Testis (tissue), 3 donors: ENCODE results near the gene TM4SF4. TPM values are rescaled to one million over a fixed set of nuclear protein-coding genes. Genes with fewer than 3 reads are reported as not detected.

ENCODE experiments used
- DNase-seq: peaks from one replicate; pipeline ENCODE4 v3.0.0-alpha.2; 2019
- H3K27ac ChIP-seq, 2 donors: fragments of 200-600 bp; sonication (generic); one replicate each; pipeline ENCODE4 v1.5.1; 2019
- H3K27me3 ChIP-seq: fragments of 200-600 bp; sonication (generic); one replicate; pipeline ENCODE4 v1.5.1; 2019
- H3K36me3 ChIP-seq: fragments of 200-600 bp; sonication (generic); one replicate; pipeline ENCODE4 v1.5.1; 2017; ENCODE audit warnings: low read depth; ENCODE audit errors: missing control alignments
- H3K4me1 ChIP-seq: fragments of 200-600 bp; sonication (generic); one replicate; pipeline ENCODE4 v1.5.1; 2019
- H3K4me3 ChIP-seq, 2 donors: fragments of 200-600 bp; sonication (generic); one replicate each; pipeline ENCODE4 v1.5.1; 2017 to 2019
- H3K9me3 ChIP-seq: fragments of 200-600 bp; sonication (generic); one replicate; pipeline ENCODE4 v1.5.1; 2017
- POLR2A ChIP-seq: fragments of 450-650 bp; IDR thresholded peaks from one replicate; pipeline ENCODE4 v1.6.1; 2017; ENCODE audit warnings: antibody characterized with exemption, mild to moderate bottlenecking, moderate library complexity
- WGBS, 2 donors: methylation state at CpG; one replicate each; pipeline ENCODE4 v1.1.5; 2018; 5-methylcytosine and 5-hydroxymethylcytosine counted together
- intact Hi-C: fragments of 100-400 bp; cut with DNase I; formaldehyde crosslinking; loops from one replicate; pipeline ENCODE4 v1.15.1; 2023; ENCODE audit warnings: low total_unique reads
- polyA plus RNA-seq: library from polyadenylated mRNA; stranded (reverse); fragments of 350-450 nt; fragmentation: Illumina TruSeq; extraction: RNeasy Lipid Tissue Mini Kit (QIAGEN cat#74804); gene quantifications from one replicate; pipeline ENCODE4 v1.2.3, GENCODE V29; 2014; ENCODE audit warnings: low read depth, low replicate concordance; ENCODE audit not compliant: insufficient read depth
- total RNA-seq, 2 donors: library from RNA; depleted of rRNA; stranded (reverse); fragments of >200 nt; gene quantifications; one replicate each; pipeline ENCODE4 v1.2.3, GENCODE V29; 2016
- TF ChIP-seq, protein P1 (sequence below), 3 experiments: fragments of 450-650 bp in 2 of 3; fragments of 200-600 bp in 1 of 3; sonication (generic) in 1 of 3; IDR thresholded peaks; one replicate each; pipeline ENCODE4 v1.5.1; 2016 to 2019; ENCODE audit warnings: antibody characterized with exemption in 3 of 3, mild to moderate bottlenecking in 2 of 3, moderate library complexity in 1 of 3

TM4SF4 gene
- total and polyA plus RNA-seq, 3 donors from 2014 or later: 0.12 to 1.4 (median 0.39) TPM

DNA sequence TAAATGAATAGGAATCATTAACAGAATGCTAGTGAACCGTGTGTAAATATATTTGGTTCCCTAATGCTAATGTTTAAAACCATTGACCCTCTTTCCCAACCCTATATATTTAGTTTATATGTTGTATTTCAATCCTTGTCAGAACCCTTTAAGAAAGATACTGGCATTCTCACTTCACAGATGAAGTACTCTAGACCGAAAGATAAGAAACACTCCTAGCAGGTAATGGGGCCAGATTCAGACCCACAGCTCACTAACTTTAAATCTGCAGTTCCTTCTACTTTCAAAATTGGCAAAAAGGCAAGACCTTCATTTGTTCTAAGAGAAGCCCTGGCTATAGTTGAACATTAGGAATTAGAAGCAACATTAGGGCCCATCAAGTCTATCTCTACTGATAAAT is 42.3 kb upstream of the TM4SF4 start:
- no peaks in the 10 kb centered on the region for H3K27me3 ChIP-seq
- intact Hi-C loops: no loop called here
- no peaks in the 10 kb centered on the region for H3K9me3 ChIP-seq
- no peaks in the 10 kb centered on the region for H3K36me3 ChIP-seq
- H3K27ac ChIP-seq: no peak overlapping the region
- WGBS, 2 donors: 90 to 92% methylated on average over 2 of the region's 2 CpGs
- no peak for DNase-seq
- no peak for TF ChIP-seq POLR2A
- TF ChIP-seq, protein P1, sequence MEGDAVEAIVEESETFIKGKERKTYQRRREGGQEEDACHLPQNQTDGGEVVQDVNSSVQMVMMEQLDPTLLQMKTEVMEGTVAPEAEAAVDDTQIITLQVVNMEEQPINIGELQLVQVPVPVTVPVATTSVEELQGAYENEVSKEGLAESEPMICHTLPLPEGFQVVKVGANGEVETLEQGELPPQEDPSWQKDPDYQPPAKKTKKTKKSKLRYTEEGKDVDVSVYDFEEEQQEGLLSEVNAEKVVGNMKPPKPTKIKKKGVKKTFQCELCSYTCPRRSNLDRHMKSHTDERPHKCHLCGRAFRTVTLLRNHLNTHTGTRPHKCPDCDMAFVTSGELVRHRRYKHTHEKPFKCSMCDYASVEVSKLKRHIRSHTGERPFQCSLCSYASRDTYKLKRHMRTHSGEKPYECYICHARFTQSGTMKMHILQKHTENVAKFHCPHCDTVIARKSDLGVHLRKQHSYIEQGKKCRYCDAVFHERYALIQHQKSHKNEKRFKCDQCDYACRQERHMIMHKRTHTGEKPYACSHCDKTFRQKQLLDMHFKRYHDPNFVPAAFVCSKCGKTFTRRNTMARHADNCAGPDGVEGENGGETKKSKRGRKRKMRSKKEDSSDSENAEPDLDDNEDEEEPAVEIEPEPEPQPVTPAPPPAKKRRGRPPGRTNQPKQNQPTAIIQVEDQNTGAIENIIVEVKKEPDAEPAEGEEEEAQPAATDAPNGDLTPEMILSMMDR (IDR thresholded peaks at IDR 0.05): no peak
- no peaks in the 10 kb centered on the region for H3K4me1 ChIP-seq
- no peak overlapping the region for H3K4me3 ChIP-seq

DNA sequence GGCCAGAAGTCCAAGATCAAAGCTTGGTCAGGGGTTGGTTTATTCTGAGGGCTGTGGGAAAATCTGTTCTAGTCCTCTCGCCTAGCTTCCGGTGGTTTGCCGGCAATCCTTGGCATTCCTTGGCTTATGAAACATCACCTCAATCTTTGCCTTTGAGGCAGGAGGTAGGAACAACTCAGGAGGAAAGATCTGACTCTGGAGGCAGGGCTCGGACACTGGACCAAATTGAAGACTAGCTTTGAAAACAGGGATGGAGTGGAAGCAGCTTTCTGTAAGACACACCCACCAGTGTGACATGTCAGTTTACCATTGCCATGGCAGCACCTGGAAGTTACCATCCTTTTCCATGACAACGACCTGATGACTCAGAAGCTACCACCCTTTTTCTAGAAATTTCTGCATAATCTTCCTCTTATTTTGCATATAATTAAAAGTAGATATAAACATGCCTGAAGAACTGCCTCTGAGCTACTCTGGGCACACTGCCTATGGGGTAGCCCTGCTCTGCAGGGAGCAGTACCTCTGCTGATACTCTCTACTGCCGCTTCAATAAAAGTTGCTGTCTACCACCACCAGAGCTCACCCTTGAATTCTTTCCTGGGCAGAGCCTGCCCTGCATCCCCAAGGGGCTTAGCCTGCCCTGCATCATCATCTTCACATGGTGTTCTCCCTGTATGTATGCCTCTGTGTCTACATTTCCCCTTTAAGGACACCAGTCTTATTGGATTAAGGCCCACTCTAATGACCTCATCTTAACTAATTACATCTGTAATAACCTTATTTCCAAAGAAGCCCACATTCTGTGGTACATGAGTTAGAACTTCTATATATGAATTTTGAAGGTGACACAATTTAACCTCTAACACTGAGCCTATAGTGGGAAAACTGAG is 38.3 kb upstream of the TM4SF4 start:
- Histone ChIP-seq H3K4me1 (no peaks in the 10 kb centered on the region), H3K9me3 (no peaks in the 10 kb centered on the region), H3K27ac (peak overlapping the region in 1 of 2 donors; percentile 6), H3K4me3 (no peak overlapping the region), H3K36me3 (no peaks in the 10 kb centered on the region), H3K27me3 (no peaks in the 10 kb centered on the region)
- DNase-seq: no peak
- intact Hi-C loops: no loop called here
- WGBS, 2 donors: 75 to 82% methylated on average over 6 of the region's 6 CpGs
- TF ChIP-seq POLR2A: no peak
- TF ChIP-seq, protein P1 (IDR thresholded peaks at IDR 0.05): no peak

DNA sequence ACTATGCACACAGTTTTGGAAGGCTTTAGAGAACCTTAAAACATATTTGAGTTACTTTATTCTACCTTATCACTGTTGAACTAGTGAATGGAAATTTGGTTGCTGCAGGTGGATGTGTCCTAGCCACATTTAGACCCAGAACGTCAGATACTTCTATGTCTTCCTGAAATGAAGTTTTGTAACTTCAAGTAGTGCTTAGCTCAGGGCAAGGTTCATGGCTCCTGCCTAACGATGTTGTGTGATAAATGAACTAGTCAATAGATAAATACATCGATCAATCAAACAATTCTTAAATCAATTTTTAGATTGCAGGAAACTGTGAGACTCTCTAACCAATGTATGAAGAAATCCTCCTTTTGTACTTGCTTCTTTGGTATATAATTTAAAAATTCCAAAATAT is 37.2 kb upstream of the TM4SF4 start:
- no peak overlapping the region for H3K4me3 ChIP-seq
- no peak for TF ChIP-seq POLR2A
- TF ChIP-seq, protein P1 (IDR thresholded peaks at IDR 0.05): no peak
- no peak for DNase-seq
- no peak overlapping the region for H3K27ac ChIP-seq
- no peaks in the 10 kb centered on the region for H3K27me3 ChIP-seq
- 84 to 89% methylated on average over 3 of the region's 3 CpGs for whole genome bisulfite sequencing, 2 donors
- intact Hi-C loops: no loop called here
- H3K36me3 ChIP-seq: no peaks in the 10 kb centered on the region
- H3K9me3 ChIP-seq: no peaks in the 10 kb centered on the region
- no peaks in the 10 kb centered on the region for H3K4me1 ChIP-seq

DNA sequence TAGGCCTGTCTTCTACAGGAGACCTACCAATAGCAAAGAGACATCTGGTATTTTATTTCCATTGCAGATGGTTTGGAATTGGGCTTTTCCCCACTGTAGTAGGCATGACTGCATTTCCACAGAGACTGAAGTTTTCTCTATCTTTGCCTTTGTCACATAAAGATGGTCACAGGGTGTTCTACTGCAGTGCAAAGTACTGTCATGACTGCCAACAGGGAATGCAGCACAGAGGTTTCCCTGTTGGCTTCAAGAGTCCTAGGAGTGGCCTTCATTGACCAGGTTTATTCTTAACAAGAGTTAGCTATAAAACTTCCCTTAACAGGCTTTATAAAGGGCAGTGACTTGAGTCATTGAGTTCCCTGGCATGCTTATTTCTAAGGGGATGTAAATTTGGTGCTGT is 36.8 kb upstream of the TM4SF4 start:
- no peak for TF ChIP-seq POLR2A
- TF ChIP-seq, protein P1 (IDR thresholded peaks at IDR 0.05): no peak
- H3K4me1 ChIP-seq: no peaks in the 10 kb centered on the region
- H3K36me3 ChIP-seq: no peaks in the 10 kb centered on the region
- no peaks in the 10 kb centered on the region for H3K9me3 ChIP-seq
- no peak overlapping the region for H3K4me3 ChIP-seq
- no peak overlapping the region for H3K27ac ChIP-seq
- DNase-seq: no peak
- H3K27me3 ChIP-seq: no peaks in the 10 kb centered on the region
- intact Hi-C loops: no loop called here

DNA sequence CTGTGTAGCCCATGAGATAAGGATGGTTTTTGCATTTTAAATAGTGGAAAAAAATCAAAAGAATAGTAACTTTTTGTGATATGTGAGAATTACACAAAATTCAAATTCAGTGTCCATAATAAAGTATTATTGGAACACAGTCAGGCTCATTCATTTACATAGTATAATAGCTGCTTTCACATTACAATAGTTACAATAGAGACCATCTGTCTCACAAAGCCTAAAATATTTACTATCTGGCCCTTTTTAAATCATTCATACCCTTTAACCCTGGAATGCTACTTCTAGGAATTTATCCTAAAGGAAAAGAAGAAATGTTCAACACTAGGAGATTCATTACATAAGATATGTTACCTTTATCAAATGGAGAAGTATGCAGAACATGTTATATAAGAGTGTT is 35.5 kb upstream of the TM4SF4 start:
- no peaks in the 10 kb centered on the region for H3K9me3 ChIP-seq
- H3K27me3 ChIP-seq: no peaks in the 10 kb centered on the region
- H3K4me3 ChIP-seq: no peak overlapping the region
- no peak overlapping the region for H3K27ac ChIP-seq
- no peaks in the 10 kb centered on the region for H3K36me3 ChIP-seq
- TF ChIP-seq, protein P1 (IDR thresholded peaks at IDR 0.05): no peak
- no peak for TF ChIP-seq POLR2A
- DNase-seq: no peak
- H3K4me1 ChIP-seq: no peaks in the 10 kb centered on the region
- intact Hi-C loops: no loop called here
